ENCODE data around the gene EIF4E3. TPM values are rescaled to one million over a fixed set of nuclear protein-coding genes. Genes with fewer than 3 reads are reported as not detected.

EIF4E3 gene
- total RNA-seq, 2 experiments from 2014 or later, result 48.2 to 50.4 TPM

DNA sequence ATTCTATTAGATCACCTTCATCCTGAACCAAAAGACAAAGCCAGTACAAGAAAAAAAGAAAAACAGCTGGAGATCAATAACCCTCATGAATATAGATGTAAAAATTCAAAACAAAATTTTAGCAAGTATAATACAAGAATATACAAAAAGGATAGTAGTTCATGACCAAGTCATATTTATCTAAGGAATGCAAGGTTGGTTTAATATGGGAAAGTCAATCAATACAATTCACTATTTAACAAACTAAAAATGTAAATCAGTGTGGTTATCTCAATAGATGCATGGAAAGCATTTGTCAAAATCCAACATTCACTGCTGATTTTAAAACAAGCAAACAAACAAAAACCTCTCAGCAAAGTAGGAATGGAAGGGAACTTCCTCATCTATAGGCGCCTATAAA lies 17.4 kb upstream of the EIF4E3 start:
- H3K36me3 Mint-ChIP-seq (ENCODE audit: low read depth), result peaks cover 22% of the 10 kb centered on the region
- H3K9me3 Mint-ChIP-seq, result peaks cover 8% of the 10 kb centered on the region
- no peaks in the 10 kb centered on the region for H3K36me3 ChIP-seq (ENCODE audit: insufficient read depth, low read length)
- no peaks in the 10 kb centered on the region for H3K4me1 Mint-ChIP-seq (ENCODE audit: low read depth)
- no peaks in the 10 kb centered on the region for H3K4me1 ChIP-seq (ENCODE audit: insufficient read depth, low read length)
- no peak overlapping the region for H3K4me3 ChIP-seq (ENCODE audit: low read length)
- H3K27ac Mint-ChIP-seq, result no peak overlapping the region
- H3K4me3 Mint-ChIP-seq, result no peak overlapping the region
- H3K27me3 ChIP-seq (ENCODE audit: control insufficient read depth in 1 of 2, insufficient read depth in 2 of 2, low read length in 2 of 2), result no peaks in the 10 kb centered on the region
- ChIA-PET CTCF (no interaction called here), POLR2A (interaction anchor here (0.7 kb wide), 1 partner anchor 712 kb away, joined by 3 read pairs; no protein-coding TSS in a partner anchor)
- no peaks in the 10 kb centered on the region for H3K27me3 Mint-ChIP-seq
- DNase-seq, result no peak
- no peak overlapping the region for H3K27ac ChIP-seq (ENCODE audit: low read depth in 1 of 2, low read length in 2 of 2)
- intact Hi-C loops (cut with DNase I, micrococcal nuclease), result no loop called here
- TF ChIP-seq, protein P1, sequence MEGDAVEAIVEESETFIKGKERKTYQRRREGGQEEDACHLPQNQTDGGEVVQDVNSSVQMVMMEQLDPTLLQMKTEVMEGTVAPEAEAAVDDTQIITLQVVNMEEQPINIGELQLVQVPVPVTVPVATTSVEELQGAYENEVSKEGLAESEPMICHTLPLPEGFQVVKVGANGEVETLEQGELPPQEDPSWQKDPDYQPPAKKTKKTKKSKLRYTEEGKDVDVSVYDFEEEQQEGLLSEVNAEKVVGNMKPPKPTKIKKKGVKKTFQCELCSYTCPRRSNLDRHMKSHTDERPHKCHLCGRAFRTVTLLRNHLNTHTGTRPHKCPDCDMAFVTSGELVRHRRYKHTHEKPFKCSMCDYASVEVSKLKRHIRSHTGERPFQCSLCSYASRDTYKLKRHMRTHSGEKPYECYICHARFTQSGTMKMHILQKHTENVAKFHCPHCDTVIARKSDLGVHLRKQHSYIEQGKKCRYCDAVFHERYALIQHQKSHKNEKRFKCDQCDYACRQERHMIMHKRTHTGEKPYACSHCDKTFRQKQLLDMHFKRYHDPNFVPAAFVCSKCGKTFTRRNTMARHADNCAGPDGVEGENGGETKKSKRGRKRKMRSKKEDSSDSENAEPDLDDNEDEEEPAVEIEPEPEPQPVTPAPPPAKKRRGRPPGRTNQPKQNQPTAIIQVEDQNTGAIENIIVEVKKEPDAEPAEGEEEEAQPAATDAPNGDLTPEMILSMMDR (IDR thresholded peaks at IDR 0.05), result no peak
- peaks cover 16 to 34% of the 10 kb centered on the region in 2 experiments for H3K9me3 ChIP-seq (ENCODE audit: control insufficient read depth in 1 of 2, insufficient read depth in 1 of 2, low read length in 2 of 2)
- ATAC-seq (ENCODE audit: poor library complexity), result no peak

DNA sequence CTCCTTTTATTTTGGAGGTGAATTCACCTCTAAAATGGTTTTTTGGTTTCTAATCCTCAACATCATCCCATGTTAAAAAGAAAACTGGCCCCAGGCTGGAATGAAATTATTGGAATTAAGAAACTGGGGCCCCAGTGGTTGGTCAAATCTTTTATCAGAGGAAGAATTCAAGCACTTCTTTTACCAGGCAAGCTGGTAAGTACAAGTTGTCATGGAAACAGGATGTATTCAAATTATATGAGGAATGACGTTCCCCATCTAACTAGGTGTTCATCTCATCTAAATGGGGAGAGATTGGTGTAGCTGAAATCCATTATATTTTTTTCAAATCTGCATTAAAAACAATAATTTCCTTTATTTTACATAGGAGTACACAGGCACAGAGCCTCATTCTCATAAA lies 9.7 kb upstream of the EIF4E3 start:
- Mint-ChIP-seq H3K4me3 (no peak overlapping the region), H3K27me3 (no peaks in the 10 kb centered on the region), H3K4me1 (ENCODE audit: low read depth) (peaks cover 14% of the 10 kb centered on the region), H3K27ac (no peak overlapping the region), H3K9me3 (peaks cover 4% of the 10 kb centered on the region), H3K36me3 (ENCODE audit: low read depth) (no peaks in the 10 kb centered on the region)
- CTCF ChIA-PET, result no interaction called here
- TF ChIP-seq, protein P1 (IDR thresholded peaks at IDR 0.05), result no peak
- intact Hi-C loops (cut with DNase I, micrococcal nuclease), result loop anchor here in 1 of 2 experiments (5.0 kb wide), 1 partner anchor 122 kb away; no protein-coding TSS in a partner anchor
- Histone ChIP-seq H3K9me3 (ENCODE audit: control insufficient read depth in 1 of 2, insufficient read depth in 1 of 2, low read length in 2 of 2) (peaks cover 0 to 3% of the 10 kb centered on the region in 2 experiments), H3K36me3 (ENCODE audit: insufficient read depth, low read length) (no peaks in the 10 kb centered on the region), H3K4me1 (ENCODE audit: insufficient read depth, low read length) (peaks cover 7% of the 10 kb centered on the region), H3K27ac (ENCODE audit: low read depth in 1 of 2, low read length in 2 of 2) (no peak overlapping the region), H3K27me3 (ENCODE audit: control insufficient read depth in 1 of 2, insufficient read depth in 2 of 2, low read length in 2 of 2) (no peaks in the 10 kb centered on the region), H3K4me3 (ENCODE audit: low read length) (no peak overlapping the region)
- ATAC-seq (ENCODE audit: poor library complexity) (no peak), DNase-seq (no peak)
- POLR2A ChIA-PET, result no interaction called here

DNA sequence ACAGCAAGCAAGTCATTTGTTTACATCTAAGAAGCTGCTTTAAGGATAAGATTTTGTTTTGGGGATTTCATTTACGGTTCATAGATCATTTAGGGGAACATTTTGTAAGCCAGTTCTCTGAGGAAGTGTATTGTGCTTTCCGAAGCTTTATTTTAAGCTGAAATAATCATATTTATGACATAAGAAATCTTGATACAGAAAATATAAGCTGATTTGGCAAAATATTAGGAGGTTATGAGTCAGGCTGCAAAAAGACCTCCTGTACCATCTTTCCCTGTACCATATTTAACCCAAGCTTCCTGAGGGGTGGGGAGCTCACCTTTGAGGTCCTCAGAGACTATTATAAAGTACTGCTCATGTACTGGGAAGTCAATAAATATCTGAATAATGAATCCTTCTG lies 8.1 kb upstream of the EIF4E3 start:
- Histone ChIP-seq H3K36me3 (ENCODE audit: insufficient read depth, low read length) (no peaks in the 10 kb centered on the region), H3K4me3 (ENCODE audit: low read length) (no peak overlapping the region), H3K9me3 (ENCODE audit: control insufficient read depth in 1 of 2, insufficient read depth in 1 of 2, low read length in 2 of 2) (peaks cover 0 to 3% of the 10 kb centered on the region in 2 experiments), H3K4me1 (ENCODE audit: insufficient read depth, low read length) (peaks cover 22% of the 10 kb centered on the region), H3K27me3 (ENCODE audit: control insufficient read depth in 1 of 2, insufficient read depth in 2 of 2, low read length in 2 of 2) (no peaks in the 10 kb centered on the region), H3K27ac (ENCODE audit: low read depth in 1 of 2, low read length in 2 of 2) (no peak overlapping the region)
- DNase-seq, result no peak
- ChIA-PET CTCF (no interaction called here), POLR2A (no interaction called here)
- Mint-ChIP-seq H3K4me1 (ENCODE audit: low read depth) (peaks cover 30% of the 10 kb centered on the region), H3K4me3 (no peak overlapping the region), H3K36me3 (ENCODE audit: low read depth) (no peaks in the 10 kb centered on the region), H3K27me3 (no peaks in the 10 kb centered on the region), H3K27ac (no peak overlapping the region), H3K9me3 (peaks cover 4% of the 10 kb centered on the region)
- ATAC-seq (ENCODE audit: poor library complexity), result no peak
- TF ChIP-seq, protein P1 (IDR thresholded peaks at IDR 0.05), result no peak
- intact Hi-C loops (cut with DNase I, micrococcal nuclease), result loop anchor here in 1 of 2 experiments (5.0 kb wide), 1 partner anchor 124 kb away; no protein-coding TSS in a partner anchor

Measured in CD4-positive, alpha-beta T cell (primary cell).